Measurements from ENCODE around the gene ADRB1.

ADRB1 gene

GRCh38 chr10:114021154-114021553 lies 22.5 kb upstream of the ADRB1 start:
- TF ChIP-seq GATA3 (IDR thresholded peaks at IDR 0.05; ENCODE audit: low read depth, low read length) (no peak), GATA2 (IDR thresholded peaks at IDR 0.05; ENCODE audit: low read depth, low read length) (no peak)

- TF ChIP-seq GATA3 (IDR thresholded peaks at IDR 0.05; ENCODE audit: low read depth, low read length) (no peak), GATA2 (IDR thresholded peaks at IDR 0.05; ENCODE audit: low read depth, low read length) (0 out of 2 replicates have a peak, but pooled peaks have one; percentile 22)
These were observed 21.7 kb upstream of the ADRB1 start for GRCh38 chr10:114021717-114022680.

- no peak for TF ChIP-seq GATA3 (IDR thresholded peaks at IDR 0.05; ENCODE audit: low read depth, low read length)
- TF ChIP-seq GATA2 (IDR thresholded peaks at IDR 0.05; ENCODE audit: low read depth, low read length), result no peak
These were observed 20.7 kb upstream of the ADRB1 start for GRCh38 chr10:114022766-114023597.

- TF ChIP-seq GATA2 (IDR thresholded peaks at IDR 0.05; ENCODE audit: low read depth, low read length) (no peak), GATA3 (IDR thresholded peaks at IDR 0.05; ENCODE audit: low read depth, low read length) (no peak)
These were observed 18.6 kb upstream of the ADRB1 start for GRCh38 chr10:114024876-114025610.

- TF ChIP-seq GATA2 (IDR thresholded peaks at IDR 0.05; ENCODE audit: low read depth, low read length) (no peak), GATA3 (IDR thresholded peaks at IDR 0.05; ENCODE audit: low read depth, low read length) (no peak)
These were observed 18.0 kb upstream of the ADRB1 start for GRCh38 chr10:114025611-114026130.

- TF ChIP-seq GATA3 (IDR thresholded peaks at IDR 0.05; ENCODE audit: low read depth, low read length), result no peak
- no peak for TF ChIP-seq GATA2 (IDR thresholded peaks at IDR 0.05; ENCODE audit: low read depth, low read length)
These were observed 17.3 kb upstream of the ADRB1 start for GRCh38 chr10:114026189-114027040.

GRCh38 chr10:114027041-114027394 lies 16.6 kb upstream of the ADRB1 start:
- TF ChIP-seq GATA3 (IDR thresholded peaks at IDR 0.05; ENCODE audit: low read depth, low read length) (no peak), GATA2 (IDR thresholded peaks at IDR 0.05; ENCODE audit: low read depth, low read length) (no peak)

GRCh38 chr10:114027951-114028350 lies 15.7 kb upstream of the ADRB1 start:
- TF ChIP-seq GATA2 (IDR thresholded peaks at IDR 0.05; ENCODE audit: low read depth, low read length) (no peak), GATA3 (IDR thresholded peaks at IDR 0.05; ENCODE audit: low read depth, low read length) (no peak)

GRCh38 chr10:114028425-114028824 lies 15.2 kb upstream of the ADRB1 start:
- no peak for TF ChIP-seq GATA3 (IDR thresholded peaks at IDR 0.05; ENCODE audit: low read depth, low read length)
- no peak for TF ChIP-seq GATA2 (IDR thresholded peaks at IDR 0.05; ENCODE audit: low read depth, low read length)

- no peak for TF ChIP-seq GATA2 (IDR thresholded peaks at IDR 0.05; ENCODE audit: low read depth, low read length)
These were observed 14.0 kb upstream of the ADRB1 start for GRCh38 chr10:114029655-114030054.

GRCh38 chr10:114030140-114030539 lies 13.5 kb upstream of the ADRB1 start:
- TF ChIP-seq GATA3 (IDR thresholded peaks at IDR 0.05; ENCODE audit: low read depth, low read length), result no peak
- no peak for TF ChIP-seq GATA2 (IDR thresholded peaks at IDR 0.05; ENCODE audit: low read depth, low read length)

- TF ChIP-seq GATA3 (IDR thresholded peaks at IDR 0.05; ENCODE audit: low read depth, low read length) (no peak), GATA2 (IDR thresholded peaks at IDR 0.05; ENCODE audit: low read depth, low read length) (no peak)
These were observed 12.3 kb upstream of the ADRB1 start for GRCh38 chr10:114031073-114031972.
